Uterus (tissue), 2 donors: ENCODE measurements around the gene TEX261.

ENCODE experiments used
- POLR2A ChIP-seq, 2 donors: fragments of 450-650 bp; IDR thresholded peaks; one replicate each; pipeline ENCODE4 v1.6.1; 2016; ENCODE audit warnings: antibody characterized with exemption in 2 of 2, mild to moderate bottlenecking in 1 of 2, moderate library complexity in 1 of 2
- TF ChIP-seq, protein P1 (sequence below), 4 experiments: fragments of 200-600 bp in 2 of 4; fragments of 450-650 bp in 2 of 4; sonication (generic) in 2 of 4; IDR thresholded peaks; one replicate each; pipeline ENCODE4 v1.5.1; 2016 to 2019; ENCODE audit warnings: antibody characterized with exemption in 4 of 4, mild to moderate bottlenecking in 2 of 4, moderate library complexity in 1 of 4

DNA sequence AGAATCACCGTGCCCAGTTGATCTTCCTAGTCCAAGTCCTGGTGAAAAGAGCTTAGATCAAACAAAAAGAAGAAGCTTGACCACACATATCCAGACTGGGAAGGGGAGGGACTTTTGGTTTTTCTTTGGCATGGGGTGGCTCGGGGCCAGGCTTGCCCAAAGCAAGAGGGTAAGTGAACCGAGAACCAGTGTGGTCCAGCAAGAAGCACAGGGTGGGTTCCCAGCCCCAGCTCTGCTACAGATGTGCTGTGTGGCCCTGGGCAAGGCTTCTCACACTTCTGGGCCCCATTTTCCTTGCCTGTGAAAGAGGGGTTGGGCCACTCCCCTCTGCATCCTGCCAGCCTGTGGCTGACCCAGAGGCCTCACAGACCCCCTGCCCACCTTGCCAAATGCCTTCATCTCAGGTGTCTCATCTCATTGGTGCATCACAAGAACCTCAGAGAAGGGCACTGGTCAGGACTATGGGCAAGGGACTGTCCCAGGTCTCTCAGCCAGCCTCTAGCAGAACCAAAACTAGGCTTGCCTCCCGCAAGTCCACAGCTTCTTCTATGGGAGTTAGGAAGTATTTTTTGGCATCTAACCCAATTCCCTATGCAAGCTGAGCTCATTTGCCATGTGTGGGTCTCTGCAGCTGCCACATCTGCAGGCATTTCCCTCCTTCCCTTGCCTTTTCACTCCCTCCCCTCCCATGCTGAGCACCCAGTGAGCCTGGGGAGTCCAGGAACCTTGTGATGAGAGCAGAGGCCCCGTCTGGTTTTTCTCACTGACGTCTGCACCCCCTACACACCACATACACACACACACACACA lies 52.1 kb downstream of the TEX261 start:
- TF ChIP-seq, protein P1, sequence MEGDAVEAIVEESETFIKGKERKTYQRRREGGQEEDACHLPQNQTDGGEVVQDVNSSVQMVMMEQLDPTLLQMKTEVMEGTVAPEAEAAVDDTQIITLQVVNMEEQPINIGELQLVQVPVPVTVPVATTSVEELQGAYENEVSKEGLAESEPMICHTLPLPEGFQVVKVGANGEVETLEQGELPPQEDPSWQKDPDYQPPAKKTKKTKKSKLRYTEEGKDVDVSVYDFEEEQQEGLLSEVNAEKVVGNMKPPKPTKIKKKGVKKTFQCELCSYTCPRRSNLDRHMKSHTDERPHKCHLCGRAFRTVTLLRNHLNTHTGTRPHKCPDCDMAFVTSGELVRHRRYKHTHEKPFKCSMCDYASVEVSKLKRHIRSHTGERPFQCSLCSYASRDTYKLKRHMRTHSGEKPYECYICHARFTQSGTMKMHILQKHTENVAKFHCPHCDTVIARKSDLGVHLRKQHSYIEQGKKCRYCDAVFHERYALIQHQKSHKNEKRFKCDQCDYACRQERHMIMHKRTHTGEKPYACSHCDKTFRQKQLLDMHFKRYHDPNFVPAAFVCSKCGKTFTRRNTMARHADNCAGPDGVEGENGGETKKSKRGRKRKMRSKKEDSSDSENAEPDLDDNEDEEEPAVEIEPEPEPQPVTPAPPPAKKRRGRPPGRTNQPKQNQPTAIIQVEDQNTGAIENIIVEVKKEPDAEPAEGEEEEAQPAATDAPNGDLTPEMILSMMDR (IDR thresholded peaks at IDR 0.05), result no peak
- TF ChIP-seq POLR2A (IDR thresholded peaks at IDR 0.05), result no peak
